ENCODE measurements around the gene PCGF6. TPM values are rescaled to one million over a fixed set of nuclear protein-coding genes. Genes with fewer than 3 reads are reported as not detected.

The PCGF6 gene
- total RNA-seq, 6 experiments from 2014 or later = 7.4 to 9.2 (median 8.4) TPM

DNA sequence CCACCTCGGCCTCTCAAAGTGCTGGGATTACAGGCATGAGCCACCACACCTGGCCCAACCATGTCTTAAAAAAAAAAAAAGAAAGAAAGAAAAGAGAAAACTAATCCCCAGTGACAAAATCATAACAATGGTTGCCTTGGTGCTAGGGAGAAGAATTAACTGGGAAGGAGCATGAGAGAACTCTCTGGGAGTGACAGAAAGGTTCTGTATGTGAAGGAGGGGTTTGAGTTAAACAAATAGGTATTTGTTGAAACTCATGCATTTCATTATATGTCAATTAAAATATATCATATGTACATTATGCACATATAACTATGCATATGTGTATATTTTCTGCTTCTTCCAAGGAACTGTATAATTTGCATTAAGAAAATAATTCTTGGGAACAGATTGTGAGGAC is 40.7 kb downstream of the PCGF6 start:
- H3K4me3 Mint-ChIP-seq = no peak overlapping the region
- no peak for DNase-seq
- H3K27ac Mint-ChIP-seq = no peak overlapping the region
- peaks cover 28% of the 10 kb centered on the region for H3K36me3 Mint-ChIP-seq (ENCODE audit: low read depth)
- H3K9me3 Mint-ChIP-seq = no peaks in the 10 kb centered on the region
- H3K27me3 Mint-ChIP-seq (ENCODE audit: insufficient read depth) = no peaks in the 10 kb centered on the region
- TF ChIP-seq CTCF (IDR thresholded peaks at IDR 0.05) = no peak
- no peaks in the 10 kb centered on the region; the same call in 1 of the 2 replicates for H3K4me1 Mint-ChIP-seq (ENCODE audit: low read depth)

GRCh38 chr10:103307594-103307993 is 43.3 kb downstream of the PCGF6 start:
- DNase-seq = no peak
- Mint-ChIP-seq H3K9me3 (no peaks in the 10 kb centered on the region), H3K27ac (no peak overlapping the region), H3K4me1 (ENCODE audit: low read depth) (no peaks in the 10 kb centered on the region; the same call in 1 of the 2 replicates), H3K36me3 (ENCODE audit: low read depth) (peaks cover 20% of the 10 kb centered on the region), H3K27me3 (ENCODE audit: insufficient read depth) (no peaks in the 10 kb centered on the region), H3K4me3 (no peak overlapping the region)
- no peak for TF ChIP-seq CTCF (IDR thresholded peaks at IDR 0.05)

DNA sequence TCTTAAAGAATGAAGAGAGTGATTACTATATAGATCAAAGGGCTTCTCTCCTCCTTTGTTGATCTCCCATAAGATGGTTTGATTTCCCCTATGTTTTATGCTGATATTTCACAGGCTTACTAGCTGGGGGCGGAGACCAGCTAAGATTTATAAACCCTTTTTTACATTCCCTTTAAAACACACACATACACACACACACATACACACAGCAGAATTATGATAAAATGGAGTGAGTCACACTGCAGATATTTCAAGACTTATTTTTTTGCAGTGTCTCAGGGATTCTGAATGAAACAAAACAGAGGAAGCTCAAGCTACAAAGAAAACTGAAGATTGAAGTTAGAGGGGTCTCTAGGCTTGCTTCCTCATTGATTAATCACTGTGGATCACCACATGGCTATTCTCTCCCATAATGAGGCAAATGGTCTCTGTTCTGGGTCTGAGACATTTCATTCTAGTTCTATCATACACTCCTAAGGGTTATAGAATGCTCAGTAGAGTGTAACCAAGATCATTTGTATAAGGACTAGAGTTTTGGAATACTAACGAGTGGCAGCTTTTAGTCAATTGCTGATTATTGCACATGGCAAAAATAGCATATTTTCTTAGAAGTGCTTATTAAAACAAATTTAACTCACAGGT is 55.4 kb downstream of the PCGF6 start:
- Mint-ChIP-seq H3K36me3 (ENCODE audit: low read depth) (no peaks in the 10 kb centered on the region), H3K4me3 (no peak overlapping the region), H3K4me1 (ENCODE audit: low read depth) (peaks cover 17% of the 10 kb centered on the region), H3K27ac (no peak overlapping the region), H3K9me3 (no peaks in the 10 kb centered on the region), H3K27me3 (ENCODE audit: insufficient read depth) (peaks cover 8% of the 10 kb centered on the region)
- no peak for TF ChIP-seq CTCF (IDR thresholded peaks at IDR 0.05)
- peak; percentile 86 for DNase-seq

- Mint-ChIP-seq H3K4me3 (no peak overlapping the region), H3K36me3 (ENCODE audit: low read depth) (no peaks in the 10 kb centered on the region), H3K4me1 (ENCODE audit: low read depth) (peaks cover 17% of the 10 kb centered on the region), H3K27me3 (ENCODE audit: insufficient read depth) (peaks cover 23% of the 10 kb centered on the region), H3K27ac (no peak overlapping the region), H3K9me3 (no peaks in the 10 kb centered on the region)
- no peak for DNase-seq
- TF ChIP-seq CTCF (IDR thresholded peaks at IDR 0.05) = no peak
Observed at GRCh38 chr10:103291588-103291987, 59.4 kb downstream of the PCGF6 start.

DNA sequence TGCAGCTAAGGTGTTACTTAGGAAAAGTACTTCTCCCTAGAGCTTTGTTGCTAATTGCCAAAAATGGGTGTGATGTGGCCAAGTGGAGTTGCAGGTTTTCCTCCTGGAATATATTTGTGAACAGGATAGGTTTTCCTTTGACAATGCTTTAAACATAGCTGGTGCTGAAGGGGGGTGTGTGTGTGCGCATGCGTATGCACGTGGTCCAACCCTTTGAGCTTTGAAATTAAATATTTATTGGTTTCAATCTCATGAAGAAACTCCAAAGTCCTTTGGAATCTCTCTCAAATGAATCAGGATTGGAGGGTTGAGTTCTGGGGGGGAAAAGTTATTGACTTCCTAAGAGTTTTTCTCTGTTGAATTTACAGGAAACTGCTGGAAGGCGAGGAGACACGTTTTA is 62.9 kb downstream of the PCGF6 start:
- Mint-ChIP-seq H3K9me3 (no peaks in the 10 kb centered on the region), H3K27me3 (ENCODE audit: insufficient read depth) (peaks cover 29% of the 10 kb centered on the region), H3K36me3 (ENCODE audit: low read depth) (no peaks in the 10 kb centered on the region), H3K4me1 (ENCODE audit: low read depth) (no peaks in the 10 kb centered on the region), H3K4me3 (no peak overlapping the region), H3K27ac (no peak overlapping the region)
- DNase-seq = no peak
- TF ChIP-seq CTCF (IDR thresholded peaks at IDR 0.05) = no peak
